T-helper 1 cell treated with Interleukin-12 subunit alpha and Interleukin-12 subunit beta and Interleukin-4 antibody, amounts not matched to agents 30 μg/mL and 1 μg/mL, for 36 hours (primary cell): ENCODE results near the gene PORCN.
A peak's percentile ranks its signal among the peaks of the same experiment; 100 is the strongest.

Experiments used
- H3K27ac Mint-ChIP-seq: one replicate; pipeline ENCODE4 v1.8.0; 2021; ENCODE audit warnings: mild to moderate bottlenecking, mixed read lengths
- H3K27me3 Mint-ChIP-seq: one replicate; pipeline ENCODE4 v1.8.0; 2021; ENCODE audit warnings: low read depth, mixed read lengths
- H3K36me3 Mint-ChIP-seq: one replicate; pipeline ENCODE4 v1.8.0; 2021; ENCODE audit warnings: low read depth, mixed read lengths
- H3K4me1 Mint-ChIP-seq: one replicate; pipeline ENCODE4 v1.8.0; 2021; ENCODE audit warnings: low read depth, mixed read lengths
- H3K4me3 Mint-ChIP-seq: one replicate; pipeline ENCODE4 v1.8.0; 2021; ENCODE audit warnings: mild to moderate bottlenecking, moderate library complexity, mixed read lengths
- H3K9me3 Mint-ChIP-seq: one replicate; pipeline ENCODE4 v1.8.0; 2021; ENCODE audit warnings: mixed read lengths

The PORCN gene

DNA sequence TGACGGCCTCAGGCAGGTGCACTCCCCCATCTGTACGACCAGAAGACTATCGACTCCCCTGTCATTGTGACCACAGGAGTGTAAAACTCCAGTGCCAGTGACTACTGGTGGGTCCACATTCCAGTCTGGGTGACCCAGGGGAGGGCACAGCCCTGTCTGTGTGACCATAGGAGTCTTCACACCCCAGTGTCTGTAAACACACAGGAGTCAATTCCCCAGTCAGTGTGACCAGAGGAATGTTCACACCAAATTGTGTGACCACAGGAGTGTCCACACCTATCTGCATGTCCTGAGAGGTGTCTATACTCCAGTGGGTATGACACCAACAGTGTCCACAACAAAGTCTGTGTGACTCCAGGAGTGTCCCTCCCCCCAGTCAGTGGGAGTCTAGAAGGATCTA is 20.8 kb upstream of the PORCN start:
- H3K4me3 Mint-ChIP-seq, result no peak overlapping the region
- H3K27me3 Mint-ChIP-seq, result no peaks in the 10 kb centered on the region
- H3K36me3 Mint-ChIP-seq, result peaks cover 3% of the 10 kb centered on the region
- H3K9me3 Mint-ChIP-seq, result no peaks in the 10 kb centered on the region
- H3K27ac Mint-ChIP-seq, result no peak overlapping the region
- no peaks in the 10 kb centered on the region for H3K4me1 Mint-ChIP-seq

GRCh38 chrX:48489296-48489695 is 19.5 kb upstream of the PORCN start:
- no peaks in the 10 kb centered on the region for H3K27me3 Mint-ChIP-seq
- no peaks in the 10 kb centered on the region for H3K9me3 Mint-ChIP-seq
- H3K4me3 Mint-ChIP-seq, result no peak overlapping the region
- H3K4me1 Mint-ChIP-seq, result no peaks in the 10 kb centered on the region
- no peak overlapping the region for H3K27ac Mint-ChIP-seq
- peaks cover 3% of the 10 kb centered on the region for H3K36me3 Mint-ChIP-seq

DNA sequence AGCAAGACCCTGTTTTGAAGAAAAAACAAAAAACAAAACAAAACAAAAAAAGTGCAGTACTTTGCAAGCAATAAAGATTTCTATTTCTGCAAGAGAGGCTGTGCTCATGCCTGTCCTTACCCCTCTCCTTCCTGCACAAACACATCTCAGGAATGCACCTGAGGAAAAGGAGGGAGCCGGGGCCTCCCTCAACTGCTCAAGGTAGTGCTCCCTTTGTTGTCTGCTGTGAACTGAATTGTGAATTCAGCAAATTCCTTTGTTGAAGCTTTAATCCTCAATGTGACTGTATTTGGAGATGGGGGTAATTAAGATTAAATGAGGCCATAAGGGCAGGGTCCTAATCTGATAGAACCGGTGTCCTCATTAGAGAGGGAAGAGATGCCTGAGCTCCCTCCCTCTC is 18.9 kb upstream of the PORCN start:
- Mint-ChIP-seq H3K4me1 (no peaks in the 10 kb centered on the region), H3K9me3 (no peaks in the 10 kb centered on the region), H3K4me3 (no peak overlapping the region), H3K27ac (no peak overlapping the region), H3K27me3 (no peaks in the 10 kb centered on the region), H3K36me3 (peaks cover 3% of the 10 kb centered on the region)

GRCh38 chrX:48490661-48491060 is 18.1 kb upstream of the PORCN start:
- H3K27me3 Mint-ChIP-seq, result no peaks in the 10 kb centered on the region
- peaks cover 3% of the 10 kb centered on the region for H3K36me3 Mint-ChIP-seq
- H3K4me3 Mint-ChIP-seq, result no peak overlapping the region
- H3K27ac Mint-ChIP-seq, result no peak overlapping the region
- no peaks in the 10 kb centered on the region for H3K4me1 Mint-ChIP-seq
- no peaks in the 10 kb centered on the region for H3K9me3 Mint-ChIP-seq

- no peaks in the 10 kb centered on the region for H3K4me1 Mint-ChIP-seq
- H3K36me3 Mint-ChIP-seq, result peaks cover 3% of the 10 kb centered on the region
- H3K4me3 Mint-ChIP-seq, result no peak overlapping the region
- no peaks in the 10 kb centered on the region for H3K9me3 Mint-ChIP-seq
- H3K27me3 Mint-ChIP-seq, result no peaks in the 10 kb centered on the region
- no peak overlapping the region for H3K27ac Mint-ChIP-seq
Measured at GRCh38 chrX:48491809-48492208, 17.0 kb upstream of the PORCN start.

DNA sequence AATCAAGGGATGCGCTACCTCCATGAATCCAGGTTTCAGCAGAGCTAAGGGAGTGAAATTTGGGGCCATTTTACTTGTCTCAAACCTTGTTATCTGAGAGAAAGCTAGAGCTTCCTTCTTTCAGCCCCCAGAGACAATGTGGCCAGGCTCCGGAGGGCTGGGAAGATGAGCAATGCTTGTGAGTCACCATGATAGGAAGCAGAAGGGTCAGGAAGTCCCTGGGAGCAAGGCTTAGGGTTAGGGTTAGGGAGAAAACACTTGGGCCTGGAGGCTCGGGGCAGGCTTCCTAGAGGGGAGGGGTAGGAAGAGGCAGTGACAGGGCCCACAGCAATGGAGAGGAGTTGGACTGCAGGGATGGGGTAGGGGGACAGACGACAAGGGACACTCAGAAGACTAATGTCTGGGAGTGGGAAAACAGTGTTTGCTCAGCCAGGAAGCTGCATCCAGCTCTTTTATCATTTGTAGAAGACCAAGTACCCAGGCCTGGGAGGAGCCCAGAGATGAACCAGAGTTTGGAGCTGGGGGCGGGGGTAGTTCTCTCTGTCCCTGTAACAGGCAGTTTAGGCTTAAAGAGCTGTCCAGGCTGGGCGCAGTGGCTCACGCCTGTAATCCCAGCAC is 16.4 kb upstream of the PORCN start:
- H3K27me3 Mint-ChIP-seq, result no peaks in the 10 kb centered on the region
- no peaks in the 10 kb centered on the region for H3K36me3 Mint-ChIP-seq
- no peak overlapping the region for H3K4me3 Mint-ChIP-seq
- H3K27ac Mint-ChIP-seq, result no peak overlapping the region
- no peaks in the 10 kb centered on the region for H3K9me3 Mint-ChIP-seq
- H3K4me1 Mint-ChIP-seq, result no peaks in the 10 kb centered on the region

GRCh38 chrX:48493890-48494364 is 14.9 kb upstream of the PORCN start:
- Mint-ChIP-seq H3K4me1 (peaks cover 4% of the 10 kb centered on the region), H3K27me3 (no peaks in the 10 kb centered on the region), H3K9me3 (no peaks in the 10 kb centered on the region), H3K36me3 (no peaks in the 10 kb centered on the region), H3K27ac (no peak overlapping the region), H3K4me3 (no peak overlapping the region)

DNA sequence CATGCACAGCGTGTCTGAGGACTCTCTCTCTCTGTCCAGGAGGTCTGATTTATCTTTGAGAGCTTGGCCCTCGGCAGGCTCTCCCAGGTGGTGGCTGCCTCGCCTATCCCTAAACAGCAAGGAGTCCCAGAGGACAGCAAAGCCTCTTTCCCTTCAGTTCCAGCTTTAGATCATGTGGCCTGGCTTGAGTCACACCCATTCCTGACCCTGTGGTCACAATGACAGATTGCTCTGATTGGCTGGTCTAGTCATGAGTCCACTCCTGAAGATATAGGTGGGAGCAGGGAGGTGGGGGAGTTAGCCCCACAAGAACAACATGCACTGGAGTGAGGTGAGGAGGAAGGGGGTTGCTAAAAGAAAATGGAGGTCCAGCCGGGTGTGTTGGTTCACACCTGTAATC is 12.1 kb upstream of the PORCN start:
- Mint-ChIP-seq H3K27ac (no peak overlapping the region), H3K9me3 (no peaks in the 10 kb centered on the region), H3K36me3 (no peaks in the 10 kb centered on the region), H3K4me3 (no peak overlapping the region), H3K4me1 (peaks cover 4% of the 10 kb centered on the region), H3K27me3 (no peaks in the 10 kb centered on the region)

- no peaks in the 10 kb centered on the region for H3K27me3 Mint-ChIP-seq
- no peak overlapping the region for H3K4me3 Mint-ChIP-seq
- no peaks in the 10 kb centered on the region for H3K36me3 Mint-ChIP-seq
- no peaks in the 10 kb centered on the region for H3K9me3 Mint-ChIP-seq
- peaks cover 4% of the 10 kb centered on the region for H3K4me1 Mint-ChIP-seq
- H3K27ac Mint-ChIP-seq, result no peak overlapping the region
Measured at GRCh38 chrX:48497871-48498270, 10.9 kb upstream of the PORCN start.

- no peak overlapping the region for H3K27ac Mint-ChIP-seq
- no peaks in the 10 kb centered on the region for H3K9me3 Mint-ChIP-seq
- H3K27me3 Mint-ChIP-seq, result no peaks in the 10 kb centered on the region
- H3K4me3 Mint-ChIP-seq, result no peak overlapping the region
- peaks cover 4% of the 10 kb centered on the region for H3K4me1 Mint-ChIP-seq
- no peaks in the 10 kb centered on the region for H3K36me3 Mint-ChIP-seq
Measured at GRCh38 chrX:48498374-48498809, 10.4 kb upstream of the PORCN start.

- H3K4me3 Mint-ChIP-seq, result no peak overlapping the region
- no peaks in the 10 kb centered on the region for H3K36me3 Mint-ChIP-seq
- no peak overlapping the region for H3K27ac Mint-ChIP-seq
- no peaks in the 10 kb centered on the region for H3K9me3 Mint-ChIP-seq
- peaks cover 3% of the 10 kb centered on the region for H3K4me1 Mint-ChIP-seq
- no peaks in the 10 kb centered on the region for H3K27me3 Mint-ChIP-seq
Measured at GRCh38 chrX:48504261-48504660, 4.5 kb upstream of the PORCN start.

DNA sequence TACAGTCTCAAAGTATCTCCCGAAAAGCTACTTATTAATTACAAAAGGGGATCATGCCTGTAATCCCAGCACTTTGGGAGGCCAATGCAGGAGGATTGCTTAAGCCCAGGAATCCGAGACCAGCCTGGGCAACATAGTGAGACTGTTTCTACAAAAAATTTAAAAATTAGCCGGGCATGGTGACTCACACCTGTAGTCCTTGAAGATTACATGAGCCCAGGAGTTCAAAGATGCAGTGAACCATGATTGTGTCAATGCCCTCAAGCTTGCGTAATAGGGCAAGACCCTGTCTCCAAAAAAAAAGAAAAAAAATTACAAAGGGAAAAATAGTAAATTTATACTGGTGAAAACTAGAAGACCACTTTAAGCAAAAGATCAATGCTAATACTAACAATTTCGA is 3.3 kb upstream of the PORCN start:
- Mint-ChIP-seq H3K36me3 (peaks cover 3% of the 10 kb centered on the region), H3K9me3 (no peaks in the 10 kb centered on the region), H3K27me3 (no peaks in the 10 kb centered on the region), H3K27ac (no peak overlapping the region), H3K4me3 (no peak overlapping the region), H3K4me1 (peaks cover 14% of the 10 kb centered on the region)

DNA sequence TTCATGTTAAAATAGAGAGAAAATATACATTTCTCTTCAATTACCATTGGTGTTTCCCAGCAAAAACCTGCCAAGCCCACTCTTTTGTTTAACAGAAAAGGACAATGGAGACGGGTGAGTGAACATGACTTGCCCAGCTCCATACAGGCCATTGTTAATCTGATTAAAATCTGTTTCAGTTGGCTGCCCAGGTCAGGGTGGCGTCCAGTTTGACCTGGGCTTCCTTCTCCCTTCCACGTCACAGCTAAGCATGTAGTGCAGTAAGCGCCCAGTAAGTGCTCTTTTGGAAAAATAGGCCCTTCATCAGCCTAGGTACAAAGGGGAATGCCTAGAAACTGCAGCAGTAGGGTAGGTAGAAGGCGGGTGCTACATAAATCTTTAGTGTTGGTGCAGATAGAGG is 1.5 kb upstream of the PORCN start:
- no peaks in the 10 kb centered on the region for H3K27me3 Mint-ChIP-seq
- peaks cover 6% of the 10 kb centered on the region for H3K36me3 Mint-ChIP-seq
- H3K4me1 Mint-ChIP-seq, result peaks cover 24% of the 10 kb centered on the region
- no peaks in the 10 kb centered on the region for H3K9me3 Mint-ChIP-seq
- no peak overlapping the region for H3K27ac Mint-ChIP-seq
- H3K4me3 Mint-ChIP-seq, result peak overlapping the region; percentile 25

- H3K27ac Mint-ChIP-seq, result peak overlapping the region; percentile 89
- H3K4me3 Mint-ChIP-seq, result peak overlapping the region; percentile 93
- peaks cover 6% of the 10 kb centered on the region for H3K36me3 Mint-ChIP-seq
Measured at GRCh38 chrX:48509245-48509590, 426 bp downstream of the PORCN start.

GRCh38 chrX:48509619-48510018 is 827 bp downstream of the PORCN start:
- H3K4me1 Mint-ChIP-seq, result peaks cover 26% of the 10 kb centered on the region
- peak overlapping the region; percentile 93 for H3K4me3 Mint-ChIP-seq
- peak overlapping the region; percentile 89 for H3K27ac Mint-ChIP-seq
- H3K36me3 Mint-ChIP-seq, result peaks cover 6% of the 10 kb centered on the region
- H3K27me3 Mint-ChIP-seq, result no peaks in the 10 kb centered on the region
- no peaks in the 10 kb centered on the region for H3K9me3 Mint-ChIP-seq

More at GRCh38 chrX:48509245-48509590, 426 bp downstream of the PORCN start:
- Mint-ChIP-seq H3K9me3 (no peaks in the 10 kb centered on the region), H3K27me3 (no peaks in the 10 kb centered on the region), H3K4me1 (peaks cover 26% of the 10 kb centered on the region)

- Mint-ChIP-seq H3K27me3 (no peaks in the 10 kb centered on the region), H3K9me3 (no peaks in the 10 kb centered on the region), H3K4me1 (peaks cover 26% of the 10 kb centered on the region), H3K36me3 (peaks cover 15% of the 10 kb centered on the region), H3K4me3 (no peak overlapping the region), H3K27ac (no peak overlapping the region)
Measured at GRCh38 chrX:48511560-48511959, 2.8 kb downstream of the PORCN start.
